NCI-H2081 (cell line): Measurements from ENCODE around the gene NUTM2E.
"Not testable (repeated sequence)": the region's sequence is repeated elsewhere in the genome, so short reads cannot be mapped to it uniquely, and the experiment has no call there.

ENCODE experiments used
- DNase-seq, 2 experiments: peaks; one replicate each; lab custom pipeline; 2025; lab: John Stamatoyannopoulos, UW

NUTM2E gene

DNA sequence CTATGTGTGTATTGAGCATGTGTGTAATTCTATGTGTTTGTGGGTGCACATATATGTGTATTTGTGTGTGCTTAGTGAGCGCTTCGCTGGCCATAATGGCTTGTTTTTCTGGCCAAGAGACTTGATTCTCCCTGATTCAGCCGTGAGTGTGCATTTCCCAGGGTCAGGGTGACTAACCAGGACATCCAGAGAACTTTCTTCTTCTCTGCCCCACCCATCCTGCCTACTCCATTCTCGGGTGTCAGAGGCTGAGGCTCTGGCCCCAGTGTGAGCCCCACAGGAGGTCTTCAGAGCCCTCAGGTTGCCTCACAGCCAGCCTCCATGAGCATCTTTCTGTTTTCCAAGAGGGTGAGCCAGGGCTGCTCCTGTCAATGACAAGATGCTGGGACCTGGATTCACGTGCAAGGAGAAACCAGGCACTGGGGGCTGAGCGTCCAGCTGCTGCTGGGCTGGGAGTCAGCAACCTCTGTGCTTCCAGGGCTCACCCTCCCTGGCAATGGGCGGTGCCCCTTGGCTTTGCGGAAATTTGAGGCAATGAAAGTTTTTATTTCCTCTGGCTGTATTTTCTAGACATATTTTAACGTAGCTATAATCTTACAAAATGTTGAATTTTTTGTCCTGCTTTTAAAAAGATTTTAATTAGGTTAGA is 40.5 kb downstream of the NUTM2E start:
- DNase-seq, result not testable (repeated sequence)

DNA sequence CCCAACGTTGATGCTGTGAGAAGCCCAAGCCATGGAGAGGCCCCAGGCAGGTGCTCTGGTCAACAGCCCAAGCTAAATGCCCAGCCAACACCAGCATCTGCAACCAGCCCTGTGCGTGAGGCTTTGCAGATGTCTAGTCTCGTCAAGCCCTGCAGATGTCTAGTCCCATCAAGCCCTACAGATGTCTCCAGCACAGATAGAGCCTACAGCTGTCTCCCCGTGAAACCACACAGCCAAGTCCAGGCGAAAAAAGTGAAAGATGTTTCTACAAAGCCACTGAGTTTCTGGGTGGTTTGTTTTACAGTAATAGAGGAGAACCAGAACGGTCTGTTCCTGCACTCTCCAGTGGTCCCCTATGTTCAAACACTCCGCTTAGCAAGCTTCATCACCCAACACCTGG is 41.5 kb downstream of the NUTM2E start:
- not testable (repeated sequence) for DNase-seq

DNA sequence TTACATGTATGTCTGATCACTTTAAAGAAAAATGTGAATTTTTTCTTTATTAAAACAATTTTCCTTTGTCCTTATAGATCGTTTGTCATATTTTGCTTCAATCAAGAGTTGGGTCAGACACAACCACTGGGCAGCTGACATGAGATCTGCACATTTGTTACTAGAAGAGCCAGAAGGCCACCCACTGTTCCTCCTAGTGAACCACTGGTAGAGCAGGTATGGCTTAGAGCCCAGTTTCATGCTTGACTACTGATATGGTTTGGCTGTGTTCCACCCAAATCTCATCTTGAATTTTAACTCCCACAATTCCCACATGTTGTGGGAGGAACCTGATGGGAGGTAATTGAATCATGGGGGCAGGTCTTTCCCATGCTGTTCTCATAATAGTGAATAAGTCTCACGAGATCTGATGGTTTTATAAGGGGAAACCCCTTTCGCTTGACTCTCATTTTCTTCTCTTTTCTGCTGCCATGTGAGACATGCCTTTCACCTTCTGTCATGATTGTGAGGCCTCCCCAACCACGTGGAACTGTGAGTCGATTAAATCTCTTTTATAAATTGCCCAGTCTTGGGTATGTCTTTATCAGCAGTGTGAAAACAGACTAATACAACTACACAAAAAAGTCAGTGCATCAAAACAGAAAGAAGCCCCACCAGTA is 43.0 kb downstream of the NUTM2E start:
- not testable (repeated sequence) for DNase-seq

DNA sequence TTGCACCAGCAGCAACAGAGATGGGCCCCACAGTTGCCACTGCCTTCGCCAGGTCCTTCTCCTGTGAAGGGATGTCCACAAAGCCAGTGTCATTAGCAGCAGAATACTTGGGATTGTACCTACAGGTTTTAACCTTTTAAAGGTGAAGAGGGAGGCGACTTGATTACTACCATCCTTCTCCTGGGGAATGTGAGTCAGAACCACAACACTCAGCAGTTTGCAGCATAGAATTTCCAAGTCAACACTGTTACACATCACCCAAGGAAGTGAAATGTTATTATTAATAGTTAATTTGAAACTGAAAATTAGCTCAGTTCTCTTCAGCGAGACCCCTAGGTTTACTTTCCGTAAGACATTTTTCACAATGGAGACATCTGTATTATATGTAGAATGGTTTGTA is 45.2 kb downstream of the NUTM2E start:
- DNase-seq, result not testable (repeated sequence)
